DOHH2 (cell line): ENCODE results near the gene ADAM11.

Experiments
- H3F3A ChIP-seq: fragments of 200-600 bp; sonication (generic), shearing (Covaris generic); 2 replicates; pipeline ENCODE4 v1.6.0; 2016; ENCODE audit warnings: antibody characterized with exemption, mild to moderate bottlenecking; ENCODE audit not compliant: control insufficient read depth, insufficient read depth
- H3K27ac ChIP-seq: fragments of 200-600 bp; sonication (generic); 2 replicates; pipeline ENCODE4 v1.5.1; 2014; ENCODE audit warnings: low read depth, mild to moderate bottlenecking, low read length, moderate library complexity
- H3K27me3 ChIP-seq: fragments of 200-600 bp; sonication (generic); 2 replicates; pipeline ENCODE4 v1.6.1; 2014; ENCODE audit warnings: mild to moderate bottlenecking, low read length, mixed read lengths; ENCODE audit not compliant: control insufficient read depth
- H3K36me3 ChIP-seq: fragments of 200-600 bp; sonication (generic); 2 replicates; pipeline ENCODE4 v1.6.1; 2014; ENCODE audit warnings: mild to moderate bottlenecking, low read length, moderate library complexity, mixed read lengths; ENCODE audit not compliant: control insufficient read depth
- H3K4me1 ChIP-seq: fragments of 200-600 bp; sonication (generic); 2 replicates; pipeline ENCODE4 v1.6.1; 2014; ENCODE audit warnings: mild to moderate bottlenecking, low read length, mixed read lengths; ENCODE audit not compliant: control insufficient read depth
- H3K4me2 ChIP-seq: fragments of 200-600 bp; sonication (generic); 2 replicates; pipeline ENCODE4 v1.6.0; 2014; ENCODE audit warnings: mild to moderate bottlenecking, low read length, moderate library complexity
- H3K4me3 ChIP-seq: fragments of 200-600 bp; sonication (generic); 2 replicates; pipeline ENCODE4 v1.5.1; 2014; ENCODE audit warnings: mild to moderate bottlenecking, low read length, mixed read lengths
- H3K79me2 ChIP-seq: fragments of 200-600 bp; sonication (generic); 2 replicates; pipeline ENCODE4 v1.6.1; 2014; ENCODE audit warnings: mild to moderate bottlenecking, low read length, mixed read lengths; ENCODE audit not compliant: control insufficient read depth
- H3K9me2 ChIP-seq: fragments of 200-600 bp; sonication (generic); replicated peaks from 2 replicates; pipeline ENCODE4 v1.6.1; 2014; ENCODE audit warnings: mild to moderate bottlenecking, low read length, mixed read lengths; ENCODE audit not compliant: control insufficient read depth
- H3K9me3 ChIP-seq: fragments of 200-600 bp; sonication (generic); 2 replicates; pipeline ENCODE4 v1.6.1; 2014; ENCODE audit warnings: antibody characterized with exemption, low read length, mixed read lengths; ENCODE audit not compliant: control insufficient read depth, insufficient read depth
- H4K20me1 ChIP-seq: fragments of 200-600 bp; sonication (generic); 2 replicates; pipeline ENCODE4 v1.6.0; 2014; ENCODE audit warnings: low read depth, mild to moderate bottlenecking, antibody characterized with exemption, low read length, moderate library complexity; ENCODE audit not compliant: control insufficient read depth, insufficient read depth
- EZH2phosphoT487 ChIP-seq: fragments of 200-600 bp; sonication (generic); IDR thresholded peaks from 2 replicates; pipeline ENCODE4 v1.6.1; 2017; ENCODE audit warnings: borderline replicate concordance, mild to moderate bottlenecking, antibody characterized with exemption, low read length, moderate library complexity, mixed read lengths
- TF ChIP-seq, protein P1 (sequence below): fragments of 200-600 bp; sonication (generic); IDR thresholded peaks from one replicate; pipeline ENCODE4 v1.5.1; 2014; ENCODE audit warnings: antibody characterized with exemption, mild to moderate bottlenecking, low read depth, low read length; ENCODE audit not compliant: poor library complexity, severe bottlenecking

The ADAM11 gene

DNA sequence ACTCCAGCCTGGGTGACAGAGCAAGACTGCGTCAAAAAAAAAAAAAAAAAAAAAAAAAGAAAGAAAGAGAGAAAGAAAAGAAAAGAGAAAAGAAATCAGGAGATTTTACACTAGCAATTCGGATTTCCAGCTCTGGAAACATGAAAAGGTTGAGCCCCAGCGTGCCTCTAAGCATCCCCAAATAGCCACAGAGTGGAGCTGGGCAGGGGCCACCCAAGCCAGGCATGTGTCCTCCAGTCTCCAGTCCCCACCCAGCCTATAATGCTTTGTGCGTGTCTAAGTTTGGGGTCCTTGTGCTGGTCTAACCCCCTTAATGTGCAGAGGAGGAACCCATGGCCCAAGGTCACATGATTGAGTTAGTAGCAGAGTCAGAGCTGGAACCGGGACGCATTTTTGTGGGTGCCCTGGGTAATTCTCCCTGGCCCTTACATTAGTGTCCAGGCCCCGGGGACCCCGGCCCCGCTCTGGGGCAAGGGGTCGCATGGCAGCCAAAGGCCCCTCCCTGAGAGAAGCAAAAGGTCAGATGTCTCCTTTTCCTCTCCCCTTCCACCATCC is 19.9 kb downstream of the ADAM11 start:
- Histone ChIP-seq H3K27ac (no peak overlapping the region), H3K9me3 (no peaks in the 10 kb centered on the region), H3K36me3 (no peaks in the 10 kb centered on the region), H3K4me1 (peaks cover 26% of the 10 kb centered on the region), H3K79me2 (no peaks in the 10 kb centered on the region), H3F3A (no peaks in the 10 kb centered on the region), H4K20me1 (0 out of 2 replicates have a peak, but pooled peaks cover 2% of the 10 kb centered on the region), H3K9me2 (no peaks in the 10 kb centered on the region), H3K4me3 (peak overlapping the region; percentile 79), H3K27me3 (no peaks in the 10 kb centered on the region), H3K4me2 (peak overlapping the region; percentile 98)
- TF ChIP-seq, protein P1, sequence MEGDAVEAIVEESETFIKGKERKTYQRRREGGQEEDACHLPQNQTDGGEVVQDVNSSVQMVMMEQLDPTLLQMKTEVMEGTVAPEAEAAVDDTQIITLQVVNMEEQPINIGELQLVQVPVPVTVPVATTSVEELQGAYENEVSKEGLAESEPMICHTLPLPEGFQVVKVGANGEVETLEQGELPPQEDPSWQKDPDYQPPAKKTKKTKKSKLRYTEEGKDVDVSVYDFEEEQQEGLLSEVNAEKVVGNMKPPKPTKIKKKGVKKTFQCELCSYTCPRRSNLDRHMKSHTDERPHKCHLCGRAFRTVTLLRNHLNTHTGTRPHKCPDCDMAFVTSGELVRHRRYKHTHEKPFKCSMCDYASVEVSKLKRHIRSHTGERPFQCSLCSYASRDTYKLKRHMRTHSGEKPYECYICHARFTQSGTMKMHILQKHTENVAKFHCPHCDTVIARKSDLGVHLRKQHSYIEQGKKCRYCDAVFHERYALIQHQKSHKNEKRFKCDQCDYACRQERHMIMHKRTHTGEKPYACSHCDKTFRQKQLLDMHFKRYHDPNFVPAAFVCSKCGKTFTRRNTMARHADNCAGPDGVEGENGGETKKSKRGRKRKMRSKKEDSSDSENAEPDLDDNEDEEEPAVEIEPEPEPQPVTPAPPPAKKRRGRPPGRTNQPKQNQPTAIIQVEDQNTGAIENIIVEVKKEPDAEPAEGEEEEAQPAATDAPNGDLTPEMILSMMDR, result no peak
- no peak for TF ChIP-seq EZH2phosphoT487

GRCh38 chr17:44779211-44780025 is 20.6 kb downstream of the ADAM11 start:
- Histone ChIP-seq H3K4me3 (peak overlapping the region; percentile 79), H3K4me2 (peak overlapping the region; percentile 98), H3K4me1 (peaks cover 25% of the 10 kb centered on the region), H3K36me3 (no peaks in the 10 kb centered on the region), H3K27ac (no peak overlapping the region), H4K20me1 (0 out of 2 replicates have a peak, but pooled peaks cover 2% of the 10 kb centered on the region), H3K27me3 (no peaks in the 10 kb centered on the region), H3K79me2 (no peaks in the 10 kb centered on the region), H3F3A (no peaks in the 10 kb centered on the region), H3K9me3 (no peaks in the 10 kb centered on the region), H3K9me2 (no peaks in the 10 kb centered on the region)
- no peak for TF ChIP-seq EZH2phosphoT487
- TF ChIP-seq, protein P1, result peak; percentile 96

DNA sequence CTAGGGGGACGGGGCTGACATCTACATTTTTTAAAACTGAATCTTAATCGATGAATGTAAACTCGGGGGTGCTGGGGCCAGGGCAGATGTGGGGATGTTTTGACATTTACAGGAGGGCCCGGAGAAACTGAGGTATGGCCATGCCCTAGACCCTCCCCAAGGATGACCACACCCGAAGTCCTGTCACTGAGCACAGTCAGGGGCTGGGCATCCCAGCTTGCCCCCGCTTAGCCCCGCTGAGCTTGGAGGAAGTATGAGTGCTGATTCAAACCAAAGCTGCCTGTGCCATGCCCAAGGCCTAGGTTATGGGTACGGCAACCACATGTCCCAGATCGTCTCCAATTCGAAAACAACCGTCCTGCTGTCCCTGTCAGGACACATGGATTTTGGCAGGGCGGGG is 21.4 kb downstream of the ADAM11 start:
- Histone ChIP-seq H3K27ac (no peak overlapping the region), H3K4me1 (peaks cover 19% of the 10 kb centered on the region), H3K4me2 (no peak overlapping the region), H3F3A (no peaks in the 10 kb centered on the region), H3K4me3 (no peak overlapping the region), H3K36me3 (no peaks in the 10 kb centered on the region), H3K27me3 (no peaks in the 10 kb centered on the region), H4K20me1 (0 out of 2 replicates have a peak, but pooled peaks cover 2% of the 10 kb centered on the region), H3K9me3 (no peaks in the 10 kb centered on the region), H3K79me2 (no peaks in the 10 kb centered on the region), H3K9me2 (no peaks in the 10 kb centered on the region)
- TF ChIP-seq, protein P1, result no peak
- no peak for TF ChIP-seq EZH2phosphoT487
